ENCODE measurements around the gene RAB27A.
A peak's percentile ranks its signal among the peaks of the same experiment; 100 is the strongest.

DNA sequence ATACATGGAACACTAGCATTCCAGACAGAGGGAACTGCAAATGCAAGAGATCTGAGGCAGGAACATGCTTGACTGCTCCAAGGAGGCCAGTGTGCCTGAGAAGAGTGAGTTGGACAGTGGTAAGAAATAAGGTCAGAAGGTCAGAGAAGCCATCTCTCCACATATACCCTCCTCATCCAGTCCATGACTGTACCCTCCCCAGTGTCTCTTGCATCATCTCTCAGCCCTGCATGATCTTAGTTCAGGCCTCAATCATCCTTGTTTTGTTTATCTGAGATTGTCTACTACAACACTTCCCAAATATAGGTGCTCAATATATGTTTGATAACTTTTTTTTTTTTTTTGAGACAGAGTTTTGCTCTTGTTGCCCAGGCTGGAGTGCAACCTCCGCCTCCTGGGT, 87.4 kb downstream of the RAB27A start:
- TF ChIP-seq, protein P1, sequence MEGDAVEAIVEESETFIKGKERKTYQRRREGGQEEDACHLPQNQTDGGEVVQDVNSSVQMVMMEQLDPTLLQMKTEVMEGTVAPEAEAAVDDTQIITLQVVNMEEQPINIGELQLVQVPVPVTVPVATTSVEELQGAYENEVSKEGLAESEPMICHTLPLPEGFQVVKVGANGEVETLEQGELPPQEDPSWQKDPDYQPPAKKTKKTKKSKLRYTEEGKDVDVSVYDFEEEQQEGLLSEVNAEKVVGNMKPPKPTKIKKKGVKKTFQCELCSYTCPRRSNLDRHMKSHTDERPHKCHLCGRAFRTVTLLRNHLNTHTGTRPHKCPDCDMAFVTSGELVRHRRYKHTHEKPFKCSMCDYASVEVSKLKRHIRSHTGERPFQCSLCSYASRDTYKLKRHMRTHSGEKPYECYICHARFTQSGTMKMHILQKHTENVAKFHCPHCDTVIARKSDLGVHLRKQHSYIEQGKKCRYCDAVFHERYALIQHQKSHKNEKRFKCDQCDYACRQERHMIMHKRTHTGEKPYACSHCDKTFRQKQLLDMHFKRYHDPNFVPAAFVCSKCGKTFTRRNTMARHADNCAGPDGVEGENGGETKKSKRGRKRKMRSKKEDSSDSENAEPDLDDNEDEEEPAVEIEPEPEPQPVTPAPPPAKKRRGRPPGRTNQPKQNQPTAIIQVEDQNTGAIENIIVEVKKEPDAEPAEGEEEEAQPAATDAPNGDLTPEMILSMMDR (IDR thresholded peaks at IDR 0.05 in 2 of 3, conservative IDR thresholded peaks at IDR 0.05 in 1 of 3; ENCODE audit: insufficient read depth in 2 of 3, low read depth in 1 of 3, low read length in 3 of 3), result no peak
- TF ChIP-seq, protein P2, sequence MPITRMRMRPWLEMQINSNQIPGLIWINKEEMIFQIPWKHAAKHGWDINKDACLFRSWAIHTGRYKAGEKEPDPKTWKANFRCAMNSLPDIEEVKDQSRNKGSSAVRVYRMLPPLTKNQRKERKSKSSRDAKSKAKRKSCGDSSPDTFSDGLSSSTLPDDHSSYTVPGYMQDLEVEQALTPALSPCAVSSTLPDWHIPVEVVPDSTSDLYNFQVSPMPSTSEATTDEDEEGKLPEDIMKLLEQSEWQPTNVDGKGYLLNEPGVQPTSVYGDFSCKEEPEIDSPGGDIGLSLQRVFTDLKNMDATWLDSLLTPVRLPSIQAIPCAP (CRISPR knock-in tag; IDR thresholded peaks at IDR 0.05; ENCODE audit: borderline replicate concordance), result no peak
- TF ChIP-seq RAD21 (CRISPR knock-in tag; conservative IDR thresholded peaks at IDR 0.05 in 1 of 2, IDR thresholded peaks at IDR 0.05 in 1 of 2) (no peak), RBM15 (IDR thresholded peaks at IDR 0.05; ENCODE audit: insufficient read depth, low read length) (no peak), NFIX (CRISPR knock-in tag; IDR thresholded peaks at IDR 0.05; ENCODE audit: low read depth) (no peak), POLR2A (conservative IDR thresholded peaks at IDR 0.05) (peak; percentile 26; the same call in 1 of the 2 replicates), CEBPB (tag; IDR thresholded peaks at IDR 0.05) (no peak)
- TF ChIP-seq, protein P3, sequence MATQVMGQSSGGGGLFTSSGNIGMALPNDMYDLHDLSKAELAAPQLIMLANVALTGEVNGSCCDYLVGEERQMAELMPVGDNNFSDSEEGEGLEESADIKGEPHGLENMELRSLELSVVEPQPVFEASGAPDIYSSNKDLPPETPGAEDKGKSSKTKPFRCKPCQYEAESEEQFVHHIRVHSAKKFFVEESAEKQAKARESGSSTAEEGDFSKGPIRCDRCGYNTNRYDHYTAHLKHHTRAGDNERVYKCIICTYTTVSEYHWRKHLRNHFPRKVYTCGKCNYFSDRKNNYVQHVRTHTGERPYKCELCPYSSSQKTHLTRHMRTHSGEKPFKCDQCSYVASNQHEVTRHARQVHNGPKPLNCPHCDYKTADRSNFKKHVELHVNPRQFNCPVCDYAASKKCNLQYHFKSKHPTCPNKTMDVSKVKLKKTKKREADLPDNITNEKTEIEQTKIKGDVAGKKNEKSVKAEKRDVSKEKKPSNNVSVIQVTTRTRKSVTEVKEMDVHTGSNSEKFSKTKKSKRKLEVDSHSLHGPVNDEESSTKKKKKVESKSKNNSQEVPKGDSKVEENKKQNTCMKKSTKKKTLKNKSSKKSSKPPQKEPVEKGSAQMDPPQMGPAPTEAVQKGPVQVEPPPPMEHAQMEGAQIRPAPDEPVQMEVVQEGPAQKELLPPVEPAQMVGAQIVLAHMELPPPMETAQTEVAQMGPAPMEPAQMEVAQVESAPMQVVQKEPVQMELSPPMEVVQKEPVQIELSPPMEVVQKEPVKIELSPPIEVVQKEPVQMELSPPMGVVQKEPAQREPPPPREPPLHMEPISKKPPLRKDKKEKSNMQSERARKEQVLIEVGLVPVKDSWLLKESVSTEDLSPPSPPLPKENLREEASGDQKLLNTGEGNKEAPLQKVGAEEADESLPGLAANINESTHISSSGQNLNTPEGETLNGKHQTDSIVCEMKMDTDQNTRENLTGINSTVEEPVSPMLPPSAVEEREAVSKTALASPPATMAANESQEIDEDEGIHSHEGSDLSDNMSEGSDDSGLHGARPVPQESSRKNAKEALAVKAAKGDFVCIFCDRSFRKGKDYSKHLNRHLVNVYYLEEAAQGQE (IDR thresholded peaks at IDR 0.05; ENCODE audit: borderline replicate concordance), result no peak
- TF ChIP-seq, protein P3 (CRISPR knock-in tag; IDR thresholded peaks at IDR 0.05; ENCODE audit: low read depth), result no peak
- TF ChIP-seq, protein P4, sequence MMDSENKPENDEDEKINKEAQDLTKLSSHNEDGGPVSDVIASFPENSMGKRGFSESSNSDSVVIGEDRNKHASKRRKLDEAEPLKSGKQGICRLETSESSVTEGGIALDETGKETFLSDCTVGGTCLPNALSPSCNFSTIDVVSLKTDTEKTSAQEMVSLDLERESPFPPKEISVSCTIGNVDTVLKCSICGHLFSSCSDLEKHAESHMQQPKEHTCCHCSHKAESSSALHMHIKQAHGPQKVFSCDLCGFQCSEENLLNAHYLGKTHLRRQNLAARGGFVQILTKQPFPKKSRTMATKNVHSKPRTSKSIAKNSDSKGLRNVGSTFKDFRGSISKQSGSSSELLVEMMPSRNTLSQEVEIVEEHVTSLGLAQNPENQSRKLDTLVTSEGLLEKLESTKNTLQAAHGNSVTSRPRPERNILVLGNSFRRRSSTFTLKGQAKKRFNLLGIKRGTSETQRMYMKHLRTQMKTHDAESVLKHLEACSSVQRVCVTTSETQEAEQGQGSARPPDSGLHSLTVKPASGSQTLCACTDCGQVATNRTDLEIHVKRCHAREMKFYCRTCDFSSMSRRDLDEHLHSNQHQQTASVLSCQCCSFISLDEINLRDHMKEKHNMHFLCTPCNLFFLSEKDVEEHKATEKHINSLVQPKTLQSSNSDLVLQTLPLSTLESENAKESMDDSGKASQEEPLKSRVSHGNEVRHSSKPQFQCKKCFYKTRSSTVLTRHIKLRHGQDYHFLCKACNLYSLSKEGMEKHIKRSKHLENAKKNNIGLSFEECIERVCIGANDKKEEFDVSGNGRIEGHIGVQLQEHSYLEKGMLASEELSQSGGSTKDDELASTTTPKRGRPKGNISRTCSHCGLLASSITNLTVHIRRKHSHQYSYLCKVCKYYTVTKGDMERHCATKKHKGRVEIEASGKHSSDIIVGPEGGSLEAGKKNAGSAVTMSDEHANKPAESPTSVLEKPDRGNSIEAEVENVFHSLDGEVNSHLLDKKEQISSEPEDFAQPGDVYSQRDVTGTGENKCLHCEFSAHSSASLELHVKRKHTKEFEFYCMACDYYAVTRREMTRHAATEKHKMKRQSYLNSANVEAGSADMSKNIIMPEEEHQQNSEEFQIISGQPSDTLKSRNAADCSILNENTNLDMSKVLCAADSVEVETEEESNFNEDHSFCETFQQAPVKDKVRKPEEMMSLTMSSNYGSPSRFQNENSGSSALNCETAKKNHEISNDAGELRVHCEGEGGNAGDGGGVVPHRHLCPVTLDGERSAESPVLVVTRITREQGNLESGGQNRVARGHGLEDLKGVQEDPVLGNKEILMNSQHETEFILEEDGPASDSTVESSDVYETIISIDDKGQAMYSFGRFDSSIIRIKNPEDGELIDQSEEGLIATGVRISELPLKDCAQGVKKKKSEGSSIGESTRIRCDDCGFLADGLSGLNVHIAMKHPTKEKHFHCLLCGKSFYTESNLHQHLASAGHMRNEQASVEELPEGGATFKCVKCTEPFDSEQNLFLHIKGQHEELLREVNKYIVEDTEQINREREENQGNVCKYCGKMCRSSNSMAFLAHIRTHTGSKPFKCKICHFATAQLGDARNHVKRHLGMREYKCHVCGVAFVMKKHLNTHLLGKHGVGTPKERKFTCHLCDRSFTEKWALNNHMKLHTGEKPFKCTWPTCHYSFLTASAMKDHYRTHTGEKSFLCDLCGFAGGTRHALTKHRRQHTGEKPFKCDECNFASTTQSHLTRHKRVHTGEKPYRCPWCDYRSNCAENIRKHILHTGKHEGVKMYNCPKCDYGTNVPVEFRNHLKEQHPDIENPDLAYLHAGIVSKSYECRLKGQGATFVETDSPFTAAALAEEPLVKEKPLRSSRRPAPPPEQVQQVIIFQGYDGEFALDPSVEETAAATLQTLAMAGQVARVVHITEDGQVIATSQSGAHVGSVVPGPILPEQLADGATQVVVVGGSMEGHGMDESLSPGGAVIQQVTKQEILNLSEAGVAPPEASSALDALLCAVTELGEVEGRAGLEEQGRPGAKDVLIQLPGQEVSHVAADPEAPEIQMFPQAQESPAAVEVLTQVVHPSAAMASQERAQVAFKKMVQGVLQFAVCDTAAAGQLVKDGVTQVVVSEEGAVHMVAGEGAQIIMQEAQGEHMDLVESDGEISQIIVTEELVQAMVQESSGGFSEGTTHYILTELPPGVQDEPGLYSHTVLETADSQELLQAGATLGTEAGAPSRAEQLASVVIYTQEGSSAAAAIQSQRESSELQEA (IDR thresholded peaks at IDR 0.05; ENCODE audit: low read depth), result no peak
